ENCODE data around the gene FBXL5. TPM values are rescaled to one million over a fixed set of nuclear protein-coding genes. Genes with fewer than 3 reads are reported as not detected.

The FBXL5 gene
- total RNA-seq, 4 donors from 2014 or later, result 69.4 to 95.0 (median 80.3) TPM

DNA sequence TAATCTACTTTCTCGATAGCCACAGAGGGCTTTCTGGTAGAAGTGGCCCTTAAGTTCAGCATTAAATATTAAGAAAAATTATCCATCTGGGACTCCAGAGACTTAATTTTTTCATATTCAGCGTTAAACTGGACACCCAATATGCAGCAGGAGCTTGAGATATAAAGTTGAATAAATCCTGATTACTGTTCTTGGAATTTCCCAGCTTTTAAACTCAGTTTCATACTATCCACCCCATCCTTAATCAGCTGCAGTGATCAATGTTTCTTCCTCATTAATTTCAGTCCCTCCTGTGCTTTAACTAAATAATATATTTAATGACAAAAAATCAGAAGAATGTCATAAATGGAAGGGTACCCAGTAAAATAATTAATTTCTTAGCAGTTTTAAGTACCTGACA is 3.6 kb upstream of the FBXL5 start:
- intact Hi-C loops (cut with DNase I; ENCODE audit: low total_unique reads), result loop anchor here (10.0 kb wide), 1 partner anchor 654 kb away; the partner anchor contains the start of gene CPEB2

DNA sequence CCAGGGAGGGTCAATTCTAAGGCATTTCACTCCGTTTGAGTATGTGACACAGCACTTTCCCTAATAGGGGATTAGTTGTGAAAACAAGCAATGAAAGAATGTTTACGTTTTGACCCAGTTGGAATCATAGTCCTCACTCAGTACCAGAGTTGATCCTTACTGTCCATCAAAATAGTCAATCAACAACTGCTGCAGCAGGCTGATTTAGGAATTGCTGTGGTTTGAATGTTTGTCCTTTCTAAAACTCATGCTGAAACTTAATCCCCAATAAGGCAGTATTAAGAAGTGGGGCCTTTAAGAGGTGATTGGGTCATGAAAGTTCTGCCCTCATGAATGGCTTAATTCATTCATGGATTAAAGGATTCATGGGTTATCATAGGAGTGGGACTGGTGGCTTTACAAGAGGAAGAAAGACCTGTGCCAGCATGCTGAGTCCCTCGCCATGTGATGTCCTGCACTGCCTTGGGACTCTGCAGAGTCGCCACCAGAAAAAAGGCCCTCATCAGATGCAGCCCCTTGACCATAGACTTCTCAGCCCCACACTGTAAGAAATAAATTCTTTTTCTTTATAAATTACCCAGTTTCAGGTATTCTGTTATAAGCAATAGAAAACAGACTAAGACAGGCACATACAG is 3.1 kb upstream of the FBXL5 start:
- no peak overlapping the region for H3K4me3 ChIP-seq (ENCODE audit: low read depth, poor library complexity, severe bottlenecking)
- no peak for DNase-seq (ENCODE audit: low spot score in 2 of 2)
- intact Hi-C loops (cut with DNase I; ENCODE audit: low total_unique reads), result loop anchor here (10.0 kb wide), 1 partner anchor 653 kb away; the partner anchor contains the start of gene CPEB2
- WGBS, 2 donors, result 86 to 87% methylated on average over 4 of the region's 4 CpGs
- TF ChIP-seq, protein P1, sequence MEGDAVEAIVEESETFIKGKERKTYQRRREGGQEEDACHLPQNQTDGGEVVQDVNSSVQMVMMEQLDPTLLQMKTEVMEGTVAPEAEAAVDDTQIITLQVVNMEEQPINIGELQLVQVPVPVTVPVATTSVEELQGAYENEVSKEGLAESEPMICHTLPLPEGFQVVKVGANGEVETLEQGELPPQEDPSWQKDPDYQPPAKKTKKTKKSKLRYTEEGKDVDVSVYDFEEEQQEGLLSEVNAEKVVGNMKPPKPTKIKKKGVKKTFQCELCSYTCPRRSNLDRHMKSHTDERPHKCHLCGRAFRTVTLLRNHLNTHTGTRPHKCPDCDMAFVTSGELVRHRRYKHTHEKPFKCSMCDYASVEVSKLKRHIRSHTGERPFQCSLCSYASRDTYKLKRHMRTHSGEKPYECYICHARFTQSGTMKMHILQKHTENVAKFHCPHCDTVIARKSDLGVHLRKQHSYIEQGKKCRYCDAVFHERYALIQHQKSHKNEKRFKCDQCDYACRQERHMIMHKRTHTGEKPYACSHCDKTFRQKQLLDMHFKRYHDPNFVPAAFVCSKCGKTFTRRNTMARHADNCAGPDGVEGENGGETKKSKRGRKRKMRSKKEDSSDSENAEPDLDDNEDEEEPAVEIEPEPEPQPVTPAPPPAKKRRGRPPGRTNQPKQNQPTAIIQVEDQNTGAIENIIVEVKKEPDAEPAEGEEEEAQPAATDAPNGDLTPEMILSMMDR (IDR thresholded peaks at IDR 0.05), result no peak

More for the DNA sequence above, 3.6 kb upstream of the FBXL5 start:
- DNase-seq (ENCODE audit: low spot score in 2 of 2), result no peak
- WGBS, 2 donors, result 90 to 96% methylated on average over 2 of the region's 2 CpGs
- H3K4me3 ChIP-seq (ENCODE audit: low read depth, poor library complexity, severe bottlenecking), result no peak overlapping the region
- TF ChIP-seq POLR2A (IDR thresholded peaks at IDR 0.05), result no peak
- TF ChIP-seq, protein P1 (IDR thresholded peaks at IDR 0.05), result no peak

DNA sequence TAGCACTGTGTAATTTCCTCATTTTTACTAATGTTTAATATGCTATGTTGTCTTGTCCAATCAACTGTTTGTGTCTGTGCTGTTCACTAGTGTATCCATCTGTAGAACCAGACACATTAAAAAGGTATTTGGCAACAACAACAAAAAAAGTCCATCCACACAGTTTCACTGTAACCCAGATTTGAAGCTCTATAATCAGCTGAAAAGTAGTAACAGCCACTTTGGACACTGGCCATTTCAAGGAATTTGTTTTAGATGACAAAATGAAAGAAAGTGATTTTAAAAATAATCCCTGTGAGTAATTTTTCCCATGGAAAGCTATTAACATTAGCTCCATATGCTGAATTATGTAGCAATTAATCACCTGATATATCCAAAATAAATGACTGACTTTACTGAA is 2.2 kb upstream of the FBXL5 start:
- DNase-seq (ENCODE audit: low spot score in 2 of 2), result no peak
- intact Hi-C loops (cut with DNase I; ENCODE audit: low total_unique reads), result loop anchor here (10.0 kb wide), 1 partner anchor 653 kb away; the partner anchor contains the start of gene CPEB2
- TF ChIP-seq POLR2A (IDR thresholded peaks at IDR 0.05), result no peak
- TF ChIP-seq, protein P1 (IDR thresholded peaks at IDR 0.05), result no peak

DNA sequence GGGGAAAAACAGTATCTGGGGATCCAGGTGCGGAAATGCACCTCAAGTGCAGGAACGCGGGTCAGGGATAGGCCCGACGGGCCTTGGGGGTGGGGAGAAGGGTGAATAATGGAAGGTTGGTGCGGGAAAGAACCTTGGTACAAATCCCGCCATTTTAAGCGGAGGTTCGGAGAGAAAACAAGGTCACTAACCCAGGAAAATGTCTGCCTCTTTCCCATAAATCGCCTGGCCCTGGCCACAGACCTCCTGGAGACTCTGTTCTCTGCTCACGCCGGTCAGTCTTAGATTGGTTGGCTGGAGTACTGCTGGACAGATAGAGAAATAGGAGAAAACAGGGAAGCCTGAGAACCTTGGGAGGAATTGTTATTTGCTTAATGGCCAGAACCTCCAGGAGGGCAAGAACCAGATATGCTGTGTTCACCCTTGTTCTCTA is 897 bp upstream of the FBXL5 start:
- TF ChIP-seq, protein P1 (IDR thresholded peaks at IDR 0.05), result no peak
- no peak for TF ChIP-seq POLR2A (IDR thresholded peaks at IDR 0.05)
- WGBS, 2 donors, result 69 to 74% methylated on average over 12 of the region's 12 CpGs
- intact Hi-C loops (cut with DNase I; ENCODE audit: low total_unique reads), result loop anchor here (10.0 kb wide), 1 partner anchor 651 kb away; the partner anchor contains the start of gene CPEB2
- H3K4me3 ChIP-seq (ENCODE audit: low read depth, poor library complexity, severe bottlenecking), result peak overlapping the region; percentile 46
- no peak for DNase-seq (ENCODE audit: low spot score in 2 of 2)

More for the DNA sequence above, 2.2 kb upstream of the FBXL5 start:
- H3K4me3 ChIP-seq (ENCODE audit: low read depth, poor library complexity, severe bottlenecking), result no peak overlapping the region

DNA sequence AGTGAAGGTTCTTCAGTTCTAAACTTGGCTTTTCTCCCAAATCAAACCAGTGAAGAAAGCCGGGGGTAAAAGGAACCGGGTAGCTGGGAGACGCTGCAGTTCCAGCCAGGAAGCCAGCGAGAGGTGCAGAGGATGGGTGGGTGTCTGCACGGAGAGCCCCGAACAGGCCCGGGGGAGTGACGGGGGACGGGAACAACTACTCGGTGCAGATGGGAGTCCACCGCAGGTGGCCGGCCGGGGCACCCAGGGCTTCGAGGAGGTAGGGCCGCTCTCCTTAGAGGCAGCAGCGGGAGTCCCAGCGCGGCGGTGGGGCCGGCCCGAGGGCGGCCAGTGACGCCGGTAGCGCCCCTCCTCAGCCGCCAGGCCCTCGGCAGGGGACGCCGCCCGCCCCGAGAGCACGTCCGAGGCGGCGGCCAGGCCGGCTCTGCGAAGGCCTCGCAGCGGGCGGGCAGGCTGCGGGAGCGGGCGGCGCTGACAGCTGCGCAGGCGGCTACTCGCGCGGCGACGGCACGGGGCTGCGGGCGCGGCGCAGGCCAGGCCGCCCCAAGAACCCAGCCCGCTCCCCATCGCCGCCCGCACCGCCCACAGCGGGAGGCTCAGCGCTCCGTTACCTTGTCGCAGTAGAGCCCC is 449 bp downstream of the FBXL5 start:
- peak; percentile 47 to 91 for DNase-seq (ENCODE audit: low spot score in 2 of 2)
- no peak for TF ChIP-seq POLR2A (IDR thresholded peaks at IDR 0.05)
- TF ChIP-seq, protein P1 (IDR thresholded peaks at IDR 0.05), result no peak
- WGBS, 2 donors, result 0% methylated on average over 11 to 31 of the region's 66 CpGs
- H3K4me3 ChIP-seq (ENCODE audit: low read depth, poor library complexity, severe bottlenecking), result peak overlapping the region; percentile 73
- intact Hi-C loops (cut with DNase I; ENCODE audit: low total_unique reads), result loop anchor here (10.0 kb wide), 1 partner anchor 650 kb away; the partner anchor contains the start of gene CPEB2
